ENCODE measurements around the gene ICOSLG. TPM values are rescaled to one million over a fixed set of nuclear protein-coding genes. Genes with fewer than 3 reads are reported as not detected.
"Not testable (repeated sequence)": the region's sequence is repeated elsewhere in the genome, so short reads cannot be mapped to it uniquely, and the experiment has no call there.

ICOSLG gene
- total RNA-seq, 2 donors from 2014 or later, result 6.1 to 6.4 TPM

GRCh38 chr21:44269090-44269489 lies 28.3 kb upstream of the ICOSLG start:
- ATAC-seq (no peak), DNase-seq (peak; percentile 7)
- intact Hi-C loops (cut with DNase I), result no loop called here

DNA sequence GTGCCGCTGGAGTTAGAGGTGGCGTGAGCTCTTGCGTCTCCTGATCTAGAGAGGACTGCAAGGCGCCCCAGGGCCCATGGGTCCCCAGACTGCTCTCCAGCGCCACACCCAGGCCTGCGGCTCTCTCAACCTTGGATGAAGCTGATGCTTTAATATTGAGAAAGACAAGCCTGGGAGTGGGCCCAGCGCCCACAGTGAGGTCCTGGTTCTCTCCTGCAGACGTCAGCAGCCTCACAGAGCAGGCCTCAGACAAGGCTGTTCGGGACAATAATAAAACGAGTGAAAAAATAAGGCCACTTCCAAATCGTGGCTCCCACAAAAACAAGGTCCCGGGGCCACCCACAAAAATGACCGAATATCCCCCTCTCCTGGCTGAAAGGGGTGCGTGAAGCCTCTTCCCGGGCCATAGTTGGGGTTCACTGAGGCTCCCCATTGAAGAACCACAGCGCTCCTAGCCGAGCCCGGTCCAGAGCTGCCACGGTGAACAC lies 27.0 kb upstream of the ICOSLG start:
- DNase-seq (peak; percentile 35), ATAC-seq (peak in 1 of 2 donors; percentile 53)
- intact Hi-C loops (cut with DNase I), result no loop called here

DNA sequence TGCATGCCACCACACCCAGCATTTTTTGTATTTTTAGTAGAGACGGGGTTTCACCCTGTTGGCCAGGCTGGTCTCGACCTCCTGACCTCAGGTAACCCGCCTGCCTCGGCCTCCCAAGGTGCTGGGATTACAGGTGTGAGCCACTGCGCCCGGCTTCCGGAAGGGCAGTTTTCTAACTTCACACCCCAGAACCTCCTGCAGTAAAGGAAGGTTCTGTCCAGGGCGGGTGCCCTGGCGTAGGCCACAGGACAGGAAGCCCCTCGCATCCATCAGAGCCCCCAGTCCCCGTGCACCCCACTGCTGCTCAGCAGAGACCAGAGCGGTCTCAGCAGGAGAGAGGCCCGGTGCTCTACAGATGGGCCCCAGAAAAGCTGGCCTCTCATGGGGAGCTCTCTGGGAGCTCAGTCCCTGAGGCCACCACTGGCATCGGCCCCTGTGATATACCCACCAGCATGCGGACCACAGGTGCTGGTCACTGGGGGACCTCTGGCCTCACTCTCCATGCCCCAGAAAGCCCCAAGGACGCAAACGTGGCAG lies 25.1 kb upstream of the ICOSLG start:
- ATAC-seq, result no peak
- peak; percentile 9 for DNase-seq
- intact Hi-C loops (cut with DNase I), result no loop called here

DNA sequence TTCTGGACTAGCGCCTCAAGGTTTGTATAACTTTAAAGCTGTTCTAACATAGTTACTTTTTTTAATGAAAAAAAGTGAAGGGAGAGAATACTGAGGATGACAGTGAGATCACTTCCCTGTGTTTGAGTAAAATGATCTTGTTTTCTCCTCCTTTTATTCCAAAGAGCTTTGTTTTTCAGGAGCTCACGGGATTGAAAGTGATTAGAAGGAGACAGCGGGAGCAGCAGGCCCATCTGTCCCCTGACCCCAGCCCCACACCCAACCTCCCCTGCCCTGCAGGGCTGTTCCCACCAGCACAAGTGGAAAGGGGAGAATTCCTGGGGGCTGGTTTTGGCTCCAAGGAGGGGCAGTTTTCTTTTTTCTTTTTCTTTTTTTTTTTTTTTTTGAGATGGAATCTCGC lies 23.0 kb upstream of the ICOSLG start:
- ATAC-seq (no peak), DNase-seq (no peak)
- intact Hi-C loops (cut with DNase I), result no loop called here

- DNase-seq (peak; percentile 18), ATAC-seq (no peak)
- intact Hi-C loops (cut with DNase I), result no loop called here
Observed at GRCh38 chr21:44263221-44263760, 22.5 kb upstream of the ICOSLG start.

GRCh38 chr21:44262338-44263056 lies 21.8 kb upstream of the ICOSLG start:
- DNase-seq, result peak; percentile 5

GRCh38 chr21:44261675-44262295 lies 21.0 kb upstream of the ICOSLG start, which contains the start of gene DNMT3L:
TSS of gene DNMT3L (minus strand) at chr21:44261897. CDS start at chr21:44261259, 638 bp downstream.
- DNase-seq, result peak; percentile 15
- ATAC-seq, result no peak
- intact Hi-C loops (cut with DNase I), result no loop called here

More at GRCh38 chr21:44262338-44263056, 21.8 kb upstream of the ICOSLG start:
- no peak for ATAC-seq
- intact Hi-C loops (cut with DNase I), result no loop called here

- no peak for ATAC-seq
- intact Hi-C loops (cut with DNase I), result no loop called here
Observed at GRCh38 chr21:44260791-44261631, 20.3 kb upstream of the ICOSLG start.

DNA sequence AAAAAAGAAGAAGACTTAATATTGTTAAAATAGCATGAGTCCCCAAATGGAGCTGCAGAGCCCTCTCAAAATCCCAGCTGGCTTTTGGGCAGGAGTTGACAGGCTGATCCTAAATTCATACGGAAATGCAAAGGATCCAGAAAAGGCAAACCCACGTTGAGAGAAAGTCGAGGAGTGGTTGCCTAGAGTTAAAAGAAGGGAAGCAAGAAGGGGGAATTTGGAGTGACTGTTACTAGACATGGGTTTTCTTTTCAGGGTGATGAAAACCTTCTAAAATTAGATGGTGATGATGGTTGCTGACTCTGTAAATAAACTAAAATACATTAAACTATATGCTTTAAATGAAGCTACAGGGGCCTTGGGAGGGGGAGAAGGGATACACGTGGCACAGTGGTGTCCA lies 19.3 kb upstream of the ICOSLG start:
- DNase-seq (peak; percentile 0), ATAC-seq (no peak)
- intact Hi-C loops (cut with DNase I), result no loop called here

More at GRCh38 chr21:44260791-44261631, 20.3 kb upstream of the ICOSLG start:
- DNase-seq, result peak; percentile 14

GRCh38 chr21:44259082-44259705 lies 18.5 kb upstream of the ICOSLG start:
- ATAC-seq (no peak), DNase-seq (peak; percentile 13)
- intact Hi-C loops (cut with DNase I), result no loop called here

GRCh38 chr21:44258056-44258725 lies 17.4 kb upstream of the ICOSLG start:
- intact Hi-C loops (cut with DNase I), result no loop called here
- peak; percentile 10 for DNase-seq
- no peak for ATAC-seq

- DNase-seq (no peak), ATAC-seq (no peak)
- intact Hi-C loops (cut with DNase I), result no loop called here
Observed at GRCh38 chr21:44255511-44255981, 14.8 kb upstream of the ICOSLG start.

- intact Hi-C loops (cut with DNase I), result no loop called here
- no peak for ATAC-seq
- no peak for DNase-seq
Observed at GRCh38 chr21:44253832-44254710, 13.3 kb upstream of the ICOSLG start.

DNA sequence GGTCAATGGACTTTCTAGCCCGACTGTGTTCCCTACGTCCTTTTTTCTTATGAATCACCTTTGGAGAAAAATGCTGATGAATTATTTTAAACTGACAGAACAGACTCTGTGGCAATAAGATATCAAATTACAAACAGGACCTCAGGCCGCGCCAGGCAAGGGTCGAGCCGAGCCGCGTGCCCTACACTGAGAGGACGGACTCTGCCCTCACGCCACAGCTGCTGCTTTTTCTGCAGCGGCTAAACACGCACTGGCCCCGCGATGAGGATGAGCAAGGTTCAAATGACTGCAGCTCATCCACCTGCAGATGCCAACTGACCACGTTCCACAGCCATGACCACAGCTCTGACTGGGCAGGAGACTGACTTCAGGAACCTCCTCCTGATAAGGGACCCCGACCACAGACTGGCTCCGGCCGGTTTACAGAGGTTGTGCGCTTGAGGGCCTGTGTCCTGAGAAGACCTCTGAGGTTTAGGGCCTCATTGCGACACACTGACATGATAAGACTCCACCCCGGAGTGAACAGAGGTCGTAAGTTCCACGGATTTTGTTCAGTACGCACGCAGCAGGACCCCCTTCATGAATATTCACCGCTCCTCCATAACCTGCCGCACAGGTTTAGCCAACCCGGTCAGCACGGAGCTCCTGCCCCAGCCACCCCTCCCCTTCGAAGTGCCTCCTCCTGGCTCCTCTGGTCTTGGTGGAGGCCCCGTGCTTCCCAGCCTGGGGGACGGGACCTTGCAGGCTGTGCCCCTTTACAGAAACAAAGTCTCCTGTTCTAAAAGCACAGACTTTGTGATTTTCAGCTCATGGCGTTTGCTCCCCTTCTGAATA lies 8.7 kb upstream of the ICOSLG start:
- ATAC-seq, result peak in 1 of 2 donors; percentile 52
- intact Hi-C loops (cut with DNase I); DNase-seq: not testable (repeated sequence)

DNA sequence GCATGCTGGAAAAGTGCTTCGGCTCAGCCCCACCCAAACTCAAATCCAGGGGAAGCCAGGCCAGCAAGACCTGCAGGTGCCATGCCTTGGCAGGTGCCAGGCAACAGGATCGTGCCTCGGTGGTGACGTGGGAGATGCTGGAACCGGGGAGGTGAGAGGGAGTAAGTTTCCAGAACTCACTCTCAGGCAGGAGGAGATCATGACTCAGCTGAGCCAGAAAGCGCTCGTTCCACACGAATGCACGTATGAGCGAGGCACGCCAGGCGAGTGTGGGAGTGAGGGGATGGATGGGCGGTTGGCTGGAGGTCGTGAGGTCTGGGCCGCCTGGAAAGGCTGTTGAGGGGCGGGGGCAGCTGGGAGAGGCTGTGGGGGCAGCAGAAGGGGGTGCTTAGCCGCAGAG lies 7.2 kb upstream of the ICOSLG start:
- intact Hi-C loops (cut with DNase I); DNase-seq: not testable (repeated sequence)
- ATAC-seq, result peak in 1 of 2 donors; percentile 59

DNA sequence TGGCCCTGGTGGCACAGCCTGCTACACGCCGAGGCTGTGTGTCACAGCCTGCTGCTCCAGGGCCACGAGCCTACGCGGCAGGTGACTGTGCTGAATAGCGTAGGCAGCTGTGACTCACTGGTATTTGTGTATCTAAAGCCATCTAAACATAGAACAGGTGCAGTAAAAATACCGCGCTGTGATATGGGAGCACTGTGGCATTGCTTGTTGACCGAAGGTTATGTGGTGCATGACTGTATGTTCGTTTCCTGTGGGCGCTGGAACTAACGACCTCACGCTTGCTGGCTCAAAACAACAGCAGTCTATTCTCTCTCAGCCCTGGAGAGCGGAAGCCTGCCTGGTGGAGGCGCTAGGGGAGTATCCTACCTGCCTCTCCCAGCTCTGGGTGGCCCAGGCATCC lies 3.2 kb upstream of the ICOSLG start:
- ATAC-seq; intact Hi-C loops (cut with DNase I); DNase-seq: not testable (repeated sequence)

Data from left cardiac atrium (tissue), 4 donors.